ENCODE results near the gene ZNF521.

The ZNF521 gene

GRCh38 chr18:25140124-25140961 is 211.6 kb downstream of the ZNF521 start:
- Histone ChIP-seq H3K79me1 (ENCODE audit: low read length) (no peaks in the 10 kb centered on the region), H2AFZ (ENCODE audit: insufficient read depth, low read length, poor library complexity) (no peak overlapping the region), H2BK120ac (ENCODE audit: insufficient read depth, low read length, poor library complexity) (no peak overlapping the region), H3K4me3 (ENCODE audit: low read depth, low read length) (no peak overlapping the region), H3K18ac (ENCODE audit: low read length) (no peak overlapping the region), H3K9me3 (ENCODE audit: insufficient read depth, low read depth, low read length) (no peaks in the 10 kb centered on the region), H2BK5ac (ENCODE audit: low read depth, low read length, poor library complexity) (no peak overlapping the region), H3K4me2 (ENCODE audit: low read length) (no peak overlapping the region), H2AK5ac (ENCODE audit: low read length) (no peak overlapping the region), H3K14ac (ENCODE audit: low read length) (no peak overlapping the region), H4K91ac (ENCODE audit: low read depth, low read length) (no peak overlapping the region), H4K12ac (ENCODE audit: low read depth, low read length) (no peak overlapping the region), H3K27ac (ENCODE audit: low read depth, low read length) (no peak overlapping the region), H3K4ac (ENCODE audit: low read depth, low read length) (no peak overlapping the region), H3K79me2 (ENCODE audit: control insufficient read depth, insufficient read depth, low read length, poor library complexity) (no peaks in the 10 kb centered on the region), H2BK12ac (ENCODE audit: low read length) (no peak overlapping the region), H3K27me3 (ENCODE audit: insufficient read depth, low read length) (no peaks in the 10 kb centered on the region), H3K23ac (ENCODE audit: low read length) (no peak overlapping the region), H4K8ac (ENCODE audit: low read depth, low read length) (no peak overlapping the region), H3K4me1 (ENCODE audit: control insufficient read depth in 1 of 2, insufficient read depth in 2 of 2, low read length in 2 of 2) (no peaks in the 10 kb centered on the region), H3K9ac (ENCODE audit: low read length) (no peak overlapping the region), H3K36me3 (ENCODE audit: control insufficient read depth in 1 of 2, insufficient read depth in 2 of 2, low read length in 2 of 2) (peaks cover 0 to 2% of the 10 kb centered on the region in 2 experiments)
- DNase-seq, result no peak
- WGBS (ENCODE audit: extremely low coverage, insufficient coverage, insufficient read length), result no CpG with 5 or more reads among the region's 8 CpGs

- Histone ChIP-seq H3K4me1 (ENCODE audit: control insufficient read depth in 1 of 2, insufficient read depth in 2 of 2, low read length in 2 of 2) (peaks cover 0 to 2% of the 10 kb centered on the region in 2 experiments), H2BK12ac (ENCODE audit: low read length) (no peak overlapping the region), H3K4ac (ENCODE audit: low read depth, low read length) (no peak overlapping the region), H2AK5ac (ENCODE audit: low read length) (no peak overlapping the region), H3K79me2 (ENCODE audit: control insufficient read depth, insufficient read depth, low read length, poor library complexity) (no peaks in the 10 kb centered on the region), H3K36me3 (ENCODE audit: control insufficient read depth in 1 of 2, insufficient read depth in 2 of 2, low read length in 2 of 2) (peaks cover 5 to 12% of the 10 kb centered on the region in 2 experiments), H3K27me3 (ENCODE audit: insufficient read depth, low read length) (no peaks in the 10 kb centered on the region), H3K18ac (ENCODE audit: low read length) (no peak overlapping the region), H3K14ac (ENCODE audit: low read length) (no peak overlapping the region), H3K79me1 (ENCODE audit: low read length) (no peaks in the 10 kb centered on the region), H3K9me3 (ENCODE audit: insufficient read depth, low read depth, low read length) (no peaks in the 10 kb centered on the region), H3K27ac (ENCODE audit: low read depth, low read length) (no peak overlapping the region), H2AFZ (ENCODE audit: insufficient read depth, low read length, poor library complexity) (no peak overlapping the region), H4K91ac (ENCODE audit: low read depth, low read length) (no peak overlapping the region), H3K9ac (ENCODE audit: low read length) (no peak overlapping the region), H2BK5ac (ENCODE audit: low read depth, low read length, poor library complexity) (no peak overlapping the region), H3K4me3 (ENCODE audit: low read depth, low read length) (no peak overlapping the region), H3K23ac (ENCODE audit: low read length) (no peak overlapping the region), H3K4me2 (ENCODE audit: low read length) (no peak overlapping the region), H4K12ac (ENCODE audit: low read depth, low read length) (no peak overlapping the region), H2BK120ac (ENCODE audit: insufficient read depth, low read length, poor library complexity) (no peak overlapping the region), H4K8ac (ENCODE audit: low read depth, low read length) (no peak overlapping the region)
- DNase-seq, result no peak
- WGBS (ENCODE audit: extremely low coverage, insufficient coverage, insufficient read length), result no CpG with 5 or more reads among the region's 4 CpGs
These were observed 214.8 kb downstream of the ZNF521 start for GRCh38 chr18:25137197-25137472.

- Histone ChIP-seq H2BK5ac (ENCODE audit: low read depth, low read length, poor library complexity) (no peak overlapping the region), H3K18ac (ENCODE audit: low read length) (no peak overlapping the region), H3K23ac (ENCODE audit: low read length) (no peak overlapping the region), H4K12ac (ENCODE audit: low read depth, low read length) (no peak overlapping the region), H3K27ac (ENCODE audit: low read depth, low read length) (no peak overlapping the region), H2BK12ac (ENCODE audit: low read length) (no peak overlapping the region), H3K79me1 (ENCODE audit: low read length) (no peaks in the 10 kb centered on the region), H2AFZ (ENCODE audit: insufficient read depth, low read length, poor library complexity) (no peak overlapping the region), H4K91ac (ENCODE audit: low read depth, low read length) (no peak overlapping the region), H3K4me3 (ENCODE audit: low read depth, low read length) (no peak overlapping the region), H3K4me1 (ENCODE audit: control insufficient read depth in 1 of 2, insufficient read depth in 2 of 2, low read length in 2 of 2) (peaks cover 0 to 2% of the 10 kb centered on the region in 2 experiments), H4K8ac (ENCODE audit: low read depth, low read length) (no peak overlapping the region), H2AK5ac (ENCODE audit: low read length) (no peak overlapping the region), H3K14ac (ENCODE audit: low read length) (no peak overlapping the region), H2BK120ac (ENCODE audit: insufficient read depth, low read length, poor library complexity) (no peak overlapping the region), H3K9me3 (ENCODE audit: insufficient read depth, low read depth, low read length) (no peaks in the 10 kb centered on the region), H3K79me2 (ENCODE audit: control insufficient read depth, insufficient read depth, low read length, poor library complexity) (no peaks in the 10 kb centered on the region), H3K4ac (ENCODE audit: low read depth, low read length) (no peak overlapping the region), H3K4me2 (ENCODE audit: low read length) (no peak overlapping the region), H3K27me3 (ENCODE audit: insufficient read depth, low read length) (no peaks in the 10 kb centered on the region), H3K36me3 (ENCODE audit: control insufficient read depth in 1 of 2, insufficient read depth in 2 of 2, low read length in 2 of 2) (peaks cover 5 to 12% of the 10 kb centered on the region in 2 experiments), H3K9ac (ENCODE audit: low read length) (no peak overlapping the region)
- no CpG with 5 or more reads among the region's 9 CpGs for WGBS (ENCODE audit: extremely low coverage, insufficient coverage, insufficient read length)
- no peak for DNase-seq
These were observed 215.4 kb downstream of the ZNF521 start for GRCh38 chr18:25136416-25137196.

GRCh38 chr18:25134861-25135260 is 217.1 kb downstream of the ZNF521 start:
- Histone ChIP-seq H2BK5ac (ENCODE audit: low read depth, low read length, poor library complexity) (no peak overlapping the region), H3K9ac (ENCODE audit: low read length) (no peak overlapping the region), H3K9me3 (ENCODE audit: insufficient read depth, low read depth, low read length) (no peaks in the 10 kb centered on the region), H2AFZ (ENCODE audit: insufficient read depth, low read length, poor library complexity) (no peak overlapping the region), H3K79me2 (ENCODE audit: control insufficient read depth, insufficient read depth, low read length, poor library complexity) (no peaks in the 10 kb centered on the region), H3K4me1 (ENCODE audit: control insufficient read depth in 1 of 2, insufficient read depth in 2 of 2, low read length in 2 of 2) (peaks cover 0 to 2% of the 10 kb centered on the region in 2 experiments), H3K27me3 (ENCODE audit: insufficient read depth, low read length) (no peaks in the 10 kb centered on the region), H4K91ac (ENCODE audit: low read depth, low read length) (no peak overlapping the region), H2BK12ac (ENCODE audit: low read length) (no peak overlapping the region), H3K4me2 (ENCODE audit: low read length) (no peak overlapping the region), H3K23ac (ENCODE audit: low read length) (no peak overlapping the region), H4K12ac (ENCODE audit: low read depth, low read length) (no peak overlapping the region), H3K14ac (ENCODE audit: low read length) (no peak overlapping the region), H3K4ac (ENCODE audit: low read depth, low read length) (no peak overlapping the region), H3K36me3 (ENCODE audit: control insufficient read depth in 1 of 2, insufficient read depth in 2 of 2, low read length in 2 of 2) (peaks cover 8 to 14% of the 10 kb centered on the region in 2 experiments), H3K27ac (ENCODE audit: low read depth, low read length) (no peak overlapping the region), H3K4me3 (ENCODE audit: low read depth, low read length) (no peak overlapping the region), H2AK5ac (ENCODE audit: low read length) (no peak overlapping the region), H3K18ac (ENCODE audit: low read length) (no peak overlapping the region), H4K8ac (ENCODE audit: low read depth, low read length) (no peak overlapping the region), H2BK120ac (ENCODE audit: insufficient read depth, low read length, poor library complexity) (no peak overlapping the region), H3K79me1 (ENCODE audit: low read length) (no peaks in the 10 kb centered on the region)
- DNase-seq, result no peak
- WGBS (ENCODE audit: extremely low coverage, insufficient coverage, insufficient read length), result no CpG with 5 or more reads among the region's 2 CpGs
